PFSK-1 (cell line): ENCODE measurements around the gene GALNT9.

Experiments
- FOXP2 ChIP-seq: optimal IDR thresholded peaks from 2 replicates; pipeline ENCODE3; 2011; ENCODE audit warnings: borderline replicate concordance, control low read depth, inconsistent platforms; ENCODE audit not compliant: insufficient read depth; ENCODE audit errors: extremely low read length, extremely low read depth
- POLR2AphosphoS5 ChIP-seq: IDR thresholded peaks from 2 replicates; pipeline ENCODE4 v1.6.1; 2012; ENCODE audit warnings: low read depth, mild to moderate bottlenecking, control low read depth, low read length, moderate library complexity
- REST ChIP-seq, 2 experiments: IDR thresholded peaks; 2 replicates each; pipeline versions ENCODE4 v1.6.1 to v1.8.0; 2011 to 2012; ENCODE audit warnings: low read depth in 2 of 2, low read length in 2 of 2, control low read depth in 1 of 2, inconsistent platforms in 1 of 2, mild to moderate bottlenecking in 1 of 2, moderate library complexity in 1 of 2; ENCODE audit not compliant: insufficient read depth in 1 of 2
- SIN3A ChIP-seq: IDR thresholded peaks from 2 replicates; pipeline ENCODE4 v1.6.1; 2012; ENCODE audit warnings: mild to moderate bottlenecking, low read length, moderate library complexity, borderline replicate concordance; ENCODE audit not compliant: insufficient read depth
- TAF1 ChIP-seq: IDR thresholded peaks from 2 replicates; pipeline ENCODE4 v1.6.1; 2012; ENCODE audit warnings: low read length, control low read depth, borderline replicate concordance; ENCODE audit not compliant: insufficient read depth

Gene GALNT9

DNA sequence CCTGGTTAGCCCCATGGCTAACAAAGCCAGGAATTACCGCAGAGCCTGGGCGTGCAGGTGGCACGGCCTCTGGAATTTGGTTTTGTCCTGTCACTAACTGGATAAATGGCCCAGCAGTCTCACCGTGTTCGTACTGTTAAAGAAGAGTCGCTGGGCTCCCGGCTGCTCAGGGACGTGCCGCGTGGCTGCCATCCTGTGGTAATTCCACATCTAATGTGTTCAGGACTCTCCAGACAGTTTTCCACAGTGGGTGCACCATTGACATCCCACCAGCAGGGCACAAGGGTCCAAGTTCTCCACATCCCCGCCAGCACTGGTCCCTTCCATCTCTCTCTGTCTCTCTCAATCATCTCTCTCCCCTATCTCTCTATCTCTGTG is 165.5 kb downstream of the GALNT9 start:
- TF ChIP-seq SIN3A (no peak), REST (IDR thresholded peaks at IDR 0.05; ENCODE audit: insufficient read depth in 1 of 2, low read depth in 2 of 2, low read length in 2 of 2) (no peak), TAF1 (no peak), FOXP2 (no peak), POLR2AphosphoS5 (no peak)

DNA sequence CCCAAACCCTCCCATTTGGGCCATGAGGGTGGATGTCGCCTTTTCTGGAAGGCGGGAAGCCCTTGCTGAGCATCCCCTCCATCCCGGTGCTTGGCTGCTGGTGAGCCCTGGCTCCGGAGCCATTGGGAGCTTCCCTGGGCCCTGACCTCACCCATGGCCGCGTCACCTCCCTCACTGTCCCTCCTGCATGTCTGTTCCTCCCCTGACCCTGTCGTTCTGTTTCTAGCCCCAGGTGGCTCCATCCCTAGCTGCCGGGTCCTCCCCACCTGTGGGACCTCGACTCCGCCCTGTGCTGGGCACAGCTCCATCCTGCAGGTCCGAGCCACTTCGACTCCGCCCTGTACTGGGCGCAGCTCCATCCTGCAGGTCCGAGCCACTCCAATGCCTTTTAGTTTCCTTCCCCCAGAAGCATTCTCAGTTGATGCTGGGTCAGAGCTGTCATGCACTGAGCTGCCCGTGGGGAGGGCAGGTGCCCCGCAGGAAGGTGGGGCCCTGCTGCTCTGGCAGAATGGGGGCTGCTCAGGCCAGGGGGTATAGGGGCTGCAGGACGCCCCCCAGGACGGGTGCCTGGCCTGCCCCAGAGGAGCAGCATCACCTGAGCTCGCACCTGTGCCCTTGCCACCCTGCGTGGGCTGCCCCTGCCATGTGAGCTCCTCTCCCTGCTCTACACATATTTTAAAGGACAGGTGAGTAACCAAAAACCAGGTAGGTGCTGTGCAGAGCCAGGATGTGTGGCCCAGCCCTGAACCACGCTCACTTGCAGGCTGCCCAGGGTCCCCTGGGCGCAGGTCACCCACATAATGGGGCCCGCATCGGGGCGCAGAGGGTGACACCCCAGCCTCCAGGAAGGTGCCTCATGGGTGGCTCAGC is 166.1 kb downstream of the GALNT9 start:
- TF ChIP-seq POLR2AphosphoS5 (no peak), REST (IDR thresholded peaks at IDR 0.05; ENCODE audit: insufficient read depth in 1 of 2, low read depth in 2 of 2, low read length in 2 of 2) (no peak), SIN3A (no peak), TAF1 (no peak), FOXP2 (no peak)

- peak; percentile 7 for TF ChIP-seq FOXP2
- no peak for TF ChIP-seq TAF1
These were observed 166.8 kb downstream of the GALNT9 start for GRCh38 chr12:132162508-132163031.

- TF ChIP-seq FOXP2 (no peak), TAF1 (no peak)
These were observed 167.4 kb downstream of the GALNT9 start for GRCh38 chr12:132161796-132162507.

- TF ChIP-seq POLR2AphosphoS5 (no peak), REST (IDR thresholded peaks at IDR 0.05; ENCODE audit: insufficient read depth in 1 of 2, low read depth in 2 of 2, low read length in 2 of 2) (no peak), SIN3A (no peak), FOXP2 (no peak), TAF1 (no peak)
These were observed 168.2 kb downstream of the GALNT9 start for GRCh38 chr12:132161036-132161781.
